Raji (cell line): ENCODE results near the gene CCDC57.

ENCODE experiments used
- POLR2A ChIP-seq: IDR thresholded peaks from 2 replicates; pipeline ENCODE4 v1.6.1; 2011; ENCODE audit warnings: low read depth, low read length, control low read depth; ENCODE audit not compliant: insufficient read depth

Gene CCDC57

DNA sequence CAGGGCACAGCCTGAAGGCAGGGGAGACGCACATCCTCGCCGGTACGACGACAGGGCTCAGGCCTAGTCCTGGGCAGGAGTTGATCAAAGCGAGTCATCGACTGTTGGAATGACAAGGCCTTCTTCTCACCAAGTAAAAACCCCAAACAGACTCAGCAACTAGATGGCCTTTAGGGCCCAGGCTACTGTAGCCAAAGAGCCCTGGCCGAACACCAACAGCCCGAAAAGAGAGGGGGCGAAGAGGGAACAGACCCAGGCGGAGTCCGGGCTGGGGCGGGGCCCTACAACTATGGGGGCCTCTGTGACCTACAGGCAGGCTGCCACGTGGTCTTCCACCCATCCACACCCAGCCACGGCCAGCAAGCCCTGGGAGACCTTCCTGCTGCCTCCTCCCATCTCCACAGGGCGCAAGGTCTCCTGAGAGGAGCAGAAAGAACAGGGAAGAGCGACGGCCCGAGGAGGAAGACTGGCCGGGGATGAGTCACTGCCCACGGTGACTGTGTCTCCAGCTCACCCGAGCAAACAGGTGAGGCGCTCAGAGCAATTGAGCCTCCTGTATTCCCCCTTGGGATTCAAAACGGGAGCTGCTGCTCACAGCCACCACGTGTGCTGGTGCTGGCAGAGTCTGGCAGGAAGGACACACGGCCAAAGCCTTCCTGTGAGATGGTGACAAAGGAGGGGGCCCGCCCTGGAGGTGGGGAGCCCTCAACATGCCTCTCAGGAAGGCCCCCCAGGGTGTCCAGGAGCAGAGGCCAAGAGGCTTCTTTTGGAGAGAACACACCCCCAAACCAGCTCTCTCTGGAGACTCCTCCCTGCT is 33.9 kb upstream of the CCDC57 start:
- no peak for TF ChIP-seq POLR2A

GRCh38 chr17:82246040-82246364 is 33.4 kb upstream of the CCDC57 start:
- no peak for TF ChIP-seq POLR2A

DNA sequence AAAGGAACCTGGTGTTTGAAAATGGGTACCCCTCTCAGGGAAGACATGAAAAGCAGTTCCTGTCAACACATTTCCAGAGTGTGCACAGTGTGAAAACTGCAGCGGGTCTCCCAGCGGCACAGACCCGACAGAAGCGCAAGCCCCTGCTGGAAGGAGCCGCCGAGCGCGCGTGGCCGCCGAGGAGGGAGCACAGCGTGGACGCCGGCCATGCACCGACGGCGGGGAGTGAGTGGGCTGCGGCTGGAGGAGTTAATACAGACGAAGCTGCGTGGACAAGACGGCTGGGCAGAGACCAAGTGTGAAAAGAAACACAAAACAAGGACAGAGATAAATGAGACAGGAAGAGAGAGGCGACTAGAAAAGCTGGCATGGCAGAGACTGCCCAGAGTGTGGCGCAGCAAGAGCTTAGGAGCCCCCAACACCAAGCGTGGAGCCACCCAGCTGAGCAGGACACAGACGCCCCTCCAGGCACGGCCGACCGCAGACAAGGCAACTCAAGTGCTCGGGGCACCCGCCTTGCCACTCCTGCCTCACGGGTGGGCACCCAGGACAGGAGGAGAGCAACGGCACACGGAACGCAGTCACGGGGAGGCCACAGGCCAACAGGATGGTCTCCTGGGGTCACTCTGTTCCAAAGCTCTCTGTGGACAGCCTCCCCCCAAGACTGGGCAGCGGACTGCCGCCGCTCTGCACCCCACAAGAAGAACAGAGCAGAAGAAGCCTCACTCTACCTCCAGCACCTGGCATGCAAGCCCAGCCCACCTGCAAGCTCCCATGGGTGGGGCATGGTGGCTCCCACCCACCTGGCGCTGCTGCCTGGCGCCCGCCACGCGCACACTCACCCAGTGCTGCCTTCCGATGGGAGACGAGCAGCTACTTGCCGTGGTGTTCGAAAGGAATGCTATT is 32.7 kb upstream of the CCDC57 start:
- TF ChIP-seq POLR2A = no peak

DNA sequence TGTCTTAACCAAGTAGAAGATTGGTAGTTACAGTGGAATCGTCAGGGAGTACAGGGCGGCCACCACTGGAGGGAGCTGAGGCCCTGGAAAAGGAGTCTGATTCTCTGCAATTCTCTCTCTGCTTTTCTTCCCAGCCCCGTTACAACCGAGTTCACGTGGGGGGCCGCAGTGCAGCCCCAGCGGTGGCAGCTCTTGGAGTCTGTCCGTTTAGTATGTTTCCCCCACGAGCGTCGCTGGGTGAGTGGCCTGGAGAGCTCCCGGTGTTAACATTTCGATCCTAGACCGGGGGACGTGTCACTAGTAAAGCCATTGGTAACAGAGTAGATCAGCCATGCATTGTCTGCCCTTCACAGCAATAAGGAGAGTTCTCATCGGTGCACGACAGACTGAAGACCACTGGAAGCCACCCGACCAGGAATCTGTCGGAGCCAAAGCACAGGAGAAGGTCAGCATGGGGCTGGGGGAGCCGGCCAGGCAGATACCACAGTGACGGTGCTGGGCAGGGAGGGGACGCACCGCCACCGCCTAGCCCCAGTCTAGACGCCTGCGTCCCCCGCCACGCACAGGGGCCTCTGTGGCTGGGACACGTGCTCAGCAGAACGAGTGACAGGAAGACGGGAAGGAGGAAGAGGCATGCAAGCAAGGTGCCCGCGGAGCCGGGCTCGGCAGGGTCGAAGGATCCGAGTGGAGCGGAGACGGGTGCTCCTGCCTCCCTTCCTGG is 31.9 kb upstream of the CCDC57 start:
- TF ChIP-seq POLR2A = no peak

GRCh38 chr17:82243648-82244412 is 31.2 kb upstream of the CCDC57 start:
- no peak for TF ChIP-seq POLR2A

DNA sequence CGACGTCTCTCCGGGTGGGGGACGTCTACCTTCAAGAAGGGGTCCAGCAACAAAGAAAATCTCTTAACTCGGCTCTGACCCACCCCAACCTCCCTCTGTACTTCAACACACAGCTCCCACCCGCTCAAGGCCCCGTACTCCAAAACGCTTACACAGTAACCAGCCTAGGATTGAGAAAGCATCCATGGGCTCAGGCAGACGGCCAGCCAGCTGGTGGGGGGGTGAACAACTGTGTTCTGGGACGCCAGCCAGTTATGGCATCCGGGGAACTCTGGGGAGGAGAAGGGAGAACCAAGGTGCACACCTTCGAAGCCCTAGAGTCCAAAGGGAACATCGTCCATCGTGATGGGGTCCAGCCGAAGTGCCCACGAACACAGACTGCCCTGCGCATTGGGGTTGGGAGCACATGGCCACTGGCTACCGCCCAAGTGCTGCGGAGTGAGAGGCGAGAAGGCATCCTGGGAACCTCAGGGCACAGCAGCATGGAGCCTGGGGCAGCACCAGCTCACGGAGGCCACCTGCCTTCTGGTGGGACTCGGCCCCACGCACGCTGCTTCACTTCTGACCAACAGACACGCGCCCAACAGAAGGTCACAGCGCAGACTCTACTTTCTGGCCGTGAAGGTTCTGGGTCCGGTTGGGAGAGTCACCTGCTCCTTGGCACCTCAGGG is 30.5 kb upstream of the CCDC57 start:
- TF ChIP-seq POLR2A = no peak

GRCh38 chr17:82242698-82242976 is 30.0 kb upstream of the CCDC57 start:
- TF ChIP-seq POLR2A = no peak

GRCh38 chr17:82241926-82242697 is 29.5 kb upstream of the CCDC57 start:
- no peak for TF ChIP-seq POLR2A

DNA sequence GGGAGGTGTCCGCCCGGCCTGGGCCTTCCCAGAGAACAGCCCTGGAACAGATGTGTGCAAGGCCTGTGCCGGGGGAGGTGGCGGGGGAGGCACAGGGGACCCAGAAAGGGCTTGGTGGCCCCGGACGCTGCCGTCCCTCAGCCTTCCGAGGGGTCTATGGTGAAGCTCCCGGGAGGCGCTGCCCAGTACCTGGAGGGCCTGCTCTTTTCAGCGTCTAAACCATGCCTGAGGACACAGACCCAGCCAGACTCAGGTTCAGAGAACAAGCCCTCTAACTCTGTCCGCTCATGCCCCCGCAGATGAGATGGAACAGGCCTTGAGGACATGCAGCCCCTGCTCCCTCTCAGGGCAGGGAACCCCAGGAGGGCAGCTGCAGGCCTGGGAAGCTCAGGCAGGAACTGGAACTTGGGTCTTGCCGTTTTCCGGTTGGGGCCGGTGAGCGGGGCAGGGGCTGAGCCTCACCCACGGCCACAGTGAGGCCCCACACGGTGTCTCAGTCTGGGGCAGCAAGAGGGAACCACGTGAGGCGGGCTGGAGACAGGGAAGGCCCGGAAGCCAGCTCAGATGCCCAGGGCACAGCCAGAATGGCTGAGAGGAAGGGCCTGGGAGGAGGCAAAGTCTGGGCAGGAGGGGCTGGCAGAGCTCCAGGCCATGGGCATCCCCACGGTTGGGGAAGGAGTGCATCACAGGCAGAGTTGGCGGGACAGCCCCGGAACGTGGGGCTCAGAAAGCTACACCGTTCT is 28.7 kb upstream of the CCDC57 start:
- TF ChIP-seq POLR2A = no peak

DNA sequence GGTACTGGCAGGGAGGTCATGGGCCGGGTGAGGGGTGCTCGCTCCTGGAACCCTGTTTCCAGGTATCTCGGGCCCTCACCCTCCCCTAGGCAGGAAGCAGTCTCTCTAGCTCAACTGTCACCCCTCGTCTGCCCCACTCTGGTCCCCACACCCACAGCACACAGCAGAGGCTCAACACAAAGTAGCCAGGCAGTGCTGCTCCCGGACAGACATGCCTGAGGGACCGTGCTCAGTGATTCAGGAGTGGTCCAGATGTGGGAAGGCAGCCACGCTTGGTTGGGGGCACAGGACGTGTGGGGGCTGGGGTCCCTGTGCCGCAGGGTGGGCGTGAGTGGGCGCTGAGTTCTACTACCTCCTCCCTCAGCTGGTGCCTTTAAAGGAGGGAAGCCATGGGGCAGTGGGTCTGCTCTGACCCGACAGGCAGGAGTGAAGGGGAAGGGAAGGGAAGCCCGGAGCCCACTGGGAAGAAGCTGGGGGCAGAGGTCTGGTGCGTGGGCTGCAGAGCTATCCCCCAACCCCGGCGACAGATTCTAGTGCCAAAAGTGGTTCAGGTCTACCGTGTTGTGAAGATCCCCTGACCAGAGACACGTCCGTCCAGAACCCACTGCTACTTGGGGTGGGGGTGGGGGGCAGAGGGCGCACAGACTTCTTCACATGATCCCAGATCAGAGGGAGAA is 28.0 kb upstream of the CCDC57 start:
- no peak for TF ChIP-seq POLR2A

DNA sequence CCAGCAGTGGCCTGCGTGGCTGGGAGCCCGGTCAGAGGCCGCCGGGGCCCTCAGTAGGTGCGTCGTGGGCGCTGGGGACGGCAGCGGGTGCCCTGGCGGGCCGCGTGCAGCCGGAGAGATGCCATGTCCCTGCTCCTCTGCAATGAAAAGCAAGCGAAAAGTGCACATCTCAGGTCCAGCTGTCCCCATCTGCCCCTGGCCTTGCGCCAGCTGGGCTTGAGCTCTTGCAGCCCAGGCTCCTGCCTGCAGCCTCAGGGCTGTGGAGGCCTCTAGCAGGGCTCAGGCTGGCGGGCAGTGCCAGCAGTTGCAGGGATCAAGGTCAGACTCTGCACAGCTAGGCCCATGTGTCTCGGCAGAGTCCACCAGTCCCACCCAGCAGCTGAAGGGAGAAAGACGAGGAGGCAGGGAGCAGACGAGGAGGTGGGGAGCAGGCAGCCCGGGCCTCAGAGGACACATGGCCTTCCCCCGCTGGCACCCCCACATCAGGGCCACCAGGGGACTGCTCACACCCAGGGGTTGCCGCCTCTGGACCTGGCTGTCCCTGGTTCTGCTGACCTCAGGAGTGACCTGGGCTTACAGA is 27.4 kb upstream of the CCDC57 start:
- no peak for TF ChIP-seq POLR2A

- TF ChIP-seq POLR2A = no peak
Observed at GRCh38 chr17:82239401-82239925, 26.8 kb upstream of the CCDC57 start.
